K562 (cell line): ENCODE results near the gene ANKS1A. TPM values are rescaled to one million over a fixed set of nuclear protein-coding genes. Genes with fewer than 3 reads are reported as not detected.

Experiments
- BRD9 ChIP-seq: fragments of 450-650 bp; IDR thresholded peaks from 2 replicates; pipeline ENCODE4 v1.6.1; 2018; ENCODE audit warnings: low read depth; ENCODE audit not compliant: partially characterized antibody
- CBX5 ChIP-seq: IDR thresholded peaks from 2 replicates; pipeline ENCODE4 v1.6.1; 2014; ENCODE audit warnings: low read depth, borderline replicate concordance
- CEBPG ChIP-seq, 3 experiments: fragments of 200-800 bp in 1 of 3; sonication (Bioruptor generic) in 1 of 3; sonication (generic) in 1 of 3; formaldehyde crosslinking in 1 of 3; IDR thresholded peaks in 2 of 3; conservative IDR thresholded peaks in 1 of 3; 2 replicates each; pipeline versions ENCODE4 v1.6.1 to v1.8.0; 2016 to 2022; ENCODE audit warnings: missing compliant biosample characterization in 2 of 3, missing genetic modification characterization in 2 of 3, mild to moderate bottlenecking in 1 of 3, missing genetic modification reagents in 1 of 3
- GTF2B ChIP-seq: IDR thresholded peaks from 2 replicates; pipeline ENCODE4 v1.6.1; 2011; ENCODE audit not compliant: insufficient read length; ENCODE audit errors: extremely low read depth
- HMG20B ChIP-seq: fragments of 250-450 bp; sonication (Bioruptor Pico); IDR thresholded peaks from 2 replicates; pipeline ENCODE4 v1.5.0; 2021; ENCODE audit warnings: mild to moderate bottlenecking
- NCOA2 ChIP-seq, 2 experiments: fragments of 450-650 bp; IDR thresholded peaks; 2 replicates each; pipeline ENCODE4 v1.6.1; 2018; ENCODE audit warnings: mild to moderate bottlenecking in 2 of 2, moderate library complexity in 1 of 2; ENCODE audit not compliant: partially characterized antibody in 2 of 2
- OTX1 ChIP-seq: fragments of 450-650 bp; formaldehyde crosslinking; IDR thresholded peaks from 2 replicates; pipeline ENCODE4 v1.4.0; 2022; ENCODE audit warnings: mild to moderate bottlenecking
- PHTF2 ChIP-seq: fragments of 250-450 bp; sonication (Bioruptor Pico); IDR thresholded peaks from 2 replicates; pipeline ENCODE4 v1.5.0; 2021; ENCODE audit warnings: mild to moderate bottlenecking
- POU5F1 ChIP-seq: fragments of 150-350 bp; IDR thresholded peaks from 2 replicates; pipeline ENCODE4 v1.6.1; 2014; ENCODE audit warnings: borderline replicate concordance, low read length, low read depth, mild to moderate bottlenecking; ENCODE audit not compliant: partially characterized antibody
- SIN3A ChIP-seq, 2 experiments: fragments of 150-350 bp in 1 of 2; IDR thresholded peaks; 2 replicates each; pipeline ENCODE4 v1.6.1; 2011 to 2016; ENCODE audit warnings: borderline replicate concordance in 2 of 2, low read depth in 2 of 2, low read length in 2 of 2, mild to moderate bottlenecking in 2 of 2, moderate library complexity in 2 of 2; ENCODE audit not compliant: control insufficient read depth in 1 of 2
- ZBTB9 ChIP-seq: fragments of 450-650 bp; formaldehyde crosslinking; IDR thresholded peaks from 2 replicates; pipeline ENCODE4 v1.4.0; 2020; ENCODE audit warnings: mild to moderate bottlenecking, moderate library complexity
- ZNF133 ChIP-seq: fragments of 250-450 bp; sonication (Bioruptor Pico); IDR thresholded peaks from 2 replicates; pipeline ENCODE4 v1.4.0; 2020; ENCODE audit warnings: mild to moderate bottlenecking
- ZNF384 ChIP-seq: IDR thresholded peaks from 2 replicates; pipeline ENCODE4 v1.6.1; 2012; ENCODE audit warnings: low read depth, low read length, improper control_type of control experiment
- polyA plus RNA-seq, 8 experiments: library from polyadenylated mRNA; depleted of rRNA in 4 of 8; stranded (reverse) in 5 of 8; unstranded in 3 of 8; fragments of >200 nt; fragmentation: Nextera tagmentation in 2 of 8; fragmentation: Illumina TruSeq in 1 of 8; extraction: Ambion mirVana in 2 of 8; extraction: Trizol in 1 of 8; gene quantifications; 2 replicates each; pipeline versions ENCODE4 v1.2.1 to v1.2.3, GENCODE V29; 2011 to 2014; ENCODE audit warnings: inconsistent platforms in 1 of 8, missing spikeins in 1 of 8
- total RNA-seq, 7 experiments: library from RNA; depleted of rRNA in 6 of 7; stranded (reverse); fragments of >200 nt in 6 of 7; fragmentation: Illumina TruSeq in 2 of 7; extraction: Trizol in 2 of 7; gene quantifications; 2 replicates each; pipeline versions ENCODE4 v1.2.1 to v1.2.3, GENCODE V29; 2011 to 2021; ENCODE audit warnings: low replicate concordance in 1 of 7
- TF ChIP-seq, protein P1 (sequence below): fragments of 450-650 bp; conservative IDR thresholded peaks from 2 replicates; pipeline ENCODE4 v1.6.1; 2016; ENCODE audit warnings: missing genetic modification characterization, low read depth, mild to moderate bottlenecking, control low read depth, missing compliant biosample characterization
- TF ChIP-seq, protein P2 (sequence below): fragments of 250-450 bp; sonication (Bioruptor Pico); IDR thresholded peaks from 2 replicates; pipeline ENCODE4 v1.4.0; 2020

Gene ANKS1A
- total and polyA plus RNA-seq, 9 of the 15 experiments (the other 6 are each of a cell fraction or from before 2014, with no cell fraction given), result 1.1 to 13.8 (median 5.3) TPM

DNA sequence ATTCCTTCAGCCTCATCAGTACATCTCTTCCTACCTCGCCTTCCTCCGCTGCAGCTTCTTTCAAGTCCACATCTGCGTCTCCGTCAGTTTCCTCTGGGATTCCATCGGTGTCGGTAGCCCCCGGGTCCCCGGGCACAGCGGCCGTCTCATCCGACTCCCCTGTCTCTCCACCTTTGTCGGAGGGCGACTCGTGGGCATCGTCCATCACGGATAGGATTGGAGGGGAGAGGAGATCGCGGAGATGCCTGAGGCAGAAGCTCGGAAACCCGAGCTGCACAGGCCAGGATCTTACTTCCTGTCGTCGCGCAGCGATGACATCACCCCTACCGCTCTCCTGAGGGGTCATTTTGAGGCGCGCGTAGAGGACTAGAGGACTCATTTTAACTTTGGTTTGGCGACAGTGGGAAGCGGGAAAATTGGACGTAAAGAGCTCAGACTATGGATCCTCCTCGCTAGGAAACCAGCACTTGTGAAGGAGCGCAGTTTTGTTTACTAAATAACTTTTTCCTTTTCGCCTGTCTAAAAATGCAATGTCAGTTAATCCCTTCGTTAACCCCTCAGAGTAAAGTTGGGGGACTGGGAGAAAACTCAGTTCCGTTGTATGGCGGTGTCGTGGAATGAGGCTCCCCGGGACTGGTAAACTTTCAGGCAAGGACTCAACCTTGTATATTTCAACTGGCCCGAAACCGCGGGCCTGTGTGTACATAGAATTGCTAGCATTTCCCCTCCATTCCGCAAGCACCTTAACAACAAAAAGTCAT, 1.1 kb upstream of the ANKS1A start, which contains the start of gene TAF11 (continued):
- TF ChIP-seq ZNF384, result no peak
- TF ChIP-seq GTF2B, result peak; percentile 88
- no peak for TF ChIP-seq HMG20B (CRISPR knock-in tag)
- no peak for TF ChIP-seq PHTF2 (CRISPR knock-in tag)
- TF ChIP-seq CBX5, result no peak
- 0 out of 2 replicates have a peak, but pooled peaks have one; percentile 51 for TF ChIP-seq OTX1 (CRISPR knock-in tag)
- TF ChIP-seq BRD9, result no peak
- no peak for TF ChIP-seq NCOA2 (IDR thresholded peaks at IDR 0.05; ENCODE audit: partially characterized antibody in 2 of 2)
- TF ChIP-seq, protein P1, sequence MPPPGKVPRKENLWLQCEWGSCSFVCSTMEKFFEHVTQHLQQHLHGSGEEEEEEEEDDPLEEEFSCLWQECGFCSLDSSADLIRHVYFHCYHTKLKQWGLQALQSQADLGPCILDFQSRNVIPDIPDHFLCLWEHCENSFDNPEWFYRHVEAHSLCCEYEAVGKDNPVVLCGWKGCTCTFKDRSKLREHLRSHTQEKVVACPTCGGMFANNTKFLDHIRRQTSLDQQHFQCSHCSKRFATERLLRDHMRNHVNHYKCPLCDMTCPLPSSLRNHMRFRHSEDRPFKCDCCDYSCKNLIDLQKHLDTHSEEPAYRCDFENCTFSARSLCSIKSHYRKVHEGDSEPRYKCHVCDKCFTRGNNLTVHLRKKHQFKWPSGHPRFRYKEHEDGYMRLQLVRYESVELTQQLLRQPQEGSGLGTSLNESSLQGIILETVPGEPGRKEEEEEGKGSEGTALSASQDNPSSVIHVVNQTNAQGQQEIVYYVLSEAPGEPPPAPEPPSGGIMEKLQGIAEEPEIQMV (tag), result no peak
- TF ChIP-seq CEBPG (CRISPR knock-in tag; IDR thresholded peaks at IDR 0.05), result peak; percentile 49; the same call in 1 of the 2 replicates
- 0 out of 4 replicates have a peak, but pooled peaks of 1 of the 2 experiments have one; percentile 33 for TF ChIP-seq CEBPG (tag; conservative IDR thresholded peaks at IDR 0.05 in 1 of 2, IDR thresholded peaks at IDR 0.05 in 1 of 2)
- TF ChIP-seq, protein P2, sequence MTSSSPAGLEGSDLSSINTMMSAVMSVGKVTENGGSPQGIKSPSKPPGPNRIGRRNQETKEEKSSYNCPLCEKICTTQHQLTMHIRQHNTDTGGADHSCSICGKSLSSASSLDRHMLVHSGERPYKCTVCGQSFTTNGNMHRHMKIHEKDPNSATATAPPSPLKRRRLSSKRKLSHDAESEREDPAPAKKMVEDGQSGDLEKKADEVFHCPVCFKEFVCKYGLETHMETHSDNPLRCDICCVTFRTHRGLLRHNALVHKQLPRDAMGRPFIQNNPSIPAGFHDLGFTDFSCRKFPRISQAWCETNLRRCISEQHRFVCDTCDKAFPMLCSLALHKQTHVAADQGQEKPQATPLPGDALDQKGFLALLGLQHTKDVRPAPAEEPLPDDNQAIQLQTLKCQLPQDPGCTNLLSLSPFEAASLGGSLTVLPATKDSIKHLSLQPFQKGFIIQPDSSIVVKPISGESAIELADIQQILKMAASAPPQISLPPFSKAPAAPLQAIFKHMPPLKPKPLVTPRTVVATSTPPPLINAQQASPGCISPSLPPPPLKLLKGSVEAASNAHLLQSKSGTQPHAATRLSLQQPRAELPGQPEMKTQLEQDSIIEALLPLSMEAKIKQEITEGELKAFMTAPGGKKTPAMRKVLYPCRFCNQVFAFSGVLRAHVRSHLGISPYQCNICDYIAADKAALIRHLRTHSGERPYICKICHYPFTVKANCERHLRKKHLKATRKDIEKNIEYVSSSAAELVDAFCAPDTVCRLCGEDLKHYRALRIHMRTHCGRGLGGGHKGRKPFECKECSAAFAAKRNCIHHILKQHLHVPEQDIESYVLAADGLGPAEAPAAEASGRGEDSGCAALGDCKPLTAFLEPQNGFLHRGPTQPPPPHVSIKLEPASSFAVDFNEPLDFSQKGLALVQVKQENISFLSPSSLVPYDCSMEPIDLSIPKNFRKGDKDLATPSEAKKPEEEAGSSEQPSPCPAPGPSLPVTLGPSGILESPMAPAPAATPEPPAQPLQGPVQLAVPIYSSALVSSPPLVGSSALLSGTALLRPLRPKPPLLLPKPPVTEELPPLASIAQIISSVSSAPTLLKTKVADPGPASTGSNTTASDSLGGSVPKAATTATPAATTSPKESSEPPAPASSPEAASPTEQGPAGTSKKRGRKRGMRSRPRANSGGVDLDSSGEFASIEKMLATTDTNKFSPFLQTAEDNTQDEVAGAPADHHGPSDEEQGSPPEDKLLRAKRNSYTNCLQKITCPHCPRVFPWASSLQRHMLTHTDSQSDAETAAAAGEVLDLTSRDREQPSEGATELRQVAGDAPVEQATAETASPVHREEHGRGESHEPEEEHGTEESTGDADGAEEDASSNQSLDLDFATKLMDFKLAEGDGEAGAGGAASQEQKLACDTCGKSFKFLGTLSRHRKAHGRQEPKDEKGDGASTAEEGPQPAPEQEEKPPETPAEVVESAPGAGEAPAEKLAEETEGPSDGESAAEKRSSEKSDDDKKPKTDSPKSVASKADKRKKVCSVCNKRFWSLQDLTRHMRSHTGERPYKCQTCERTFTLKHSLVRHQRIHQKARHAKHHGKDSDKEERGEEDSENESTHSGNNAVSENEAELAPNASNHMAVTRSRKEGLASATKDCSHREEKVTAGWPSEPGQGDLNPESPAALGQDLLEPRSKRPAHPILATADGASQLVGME (CRISPR knock-in tag), result peak; percentile 91; the same call in 1 of the 2 replicates
- peak; percentile 81; the same call in 1 of the 2 replicates for TF ChIP-seq ZBTB9
- TF ChIP-seq POU5F1, result peak; percentile 85
- TF ChIP-seq ZNF133 (CRISPR knock-in tag), result no peak
- TF ChIP-seq SIN3A (IDR thresholded peaks at IDR 0.05; ENCODE audit: borderline replicate concordance in 2 of 2, control insufficient read depth in 1 of 2, low read depth in 2 of 2, low read length in 2 of 2), result peak; percentile 94 to 98
